Sigmoid colon (tissue), 4 donors: Measurements from ENCODE around the gene TECTB.

Source experiments
- POLR2A ChIP-seq, 2 donors: fragments of 450-650 bp; IDR thresholded peaks; one replicate each; pipeline ENCODE4 v1.6.1; 2016; ENCODE audit warnings: antibody characterized with exemption in 2 of 2, mild to moderate bottlenecking in 2 of 2, moderate library complexity in 2 of 2
- POLR2AphosphoS5 ChIP-seq, 4 donors: sonication (generic); formaldehyde crosslinking; IDR thresholded peaks; one replicate each; pipeline ENCODE4 v1.6.1; 2017; ENCODE audit warnings: antibody characterized with exemption in 4 of 4
- TF ChIP-seq, protein P1 (sequence below), 4 experiments: fragments of 450-650 bp in 3 of 4; fragments of 200-600 bp in 1 of 4; IDR thresholded peaks; one replicate each; pipeline ENCODE4 v1.5.1; 2016 to 2019; ENCODE audit warnings: antibody characterized with exemption in 4 of 4, mild to moderate bottlenecking in 3 of 4, moderate library complexity in 2 of 4

DNA sequence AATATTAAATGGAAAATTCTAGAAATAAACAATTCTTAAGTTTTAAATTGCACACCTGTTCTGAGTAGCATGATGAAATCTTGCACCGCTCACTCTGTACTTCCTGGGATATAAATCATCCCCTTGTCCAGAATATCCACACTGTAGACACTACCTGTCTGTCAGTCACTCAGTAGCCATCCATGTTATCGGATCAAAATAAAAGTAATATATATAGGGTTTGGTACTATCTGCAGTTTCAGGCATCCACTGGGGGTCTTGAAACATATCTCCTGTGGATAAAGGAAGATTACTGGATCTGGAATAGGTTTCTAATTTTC, 6.8 kb downstream of the TECTB start:
- TF ChIP-seq, protein P1, sequence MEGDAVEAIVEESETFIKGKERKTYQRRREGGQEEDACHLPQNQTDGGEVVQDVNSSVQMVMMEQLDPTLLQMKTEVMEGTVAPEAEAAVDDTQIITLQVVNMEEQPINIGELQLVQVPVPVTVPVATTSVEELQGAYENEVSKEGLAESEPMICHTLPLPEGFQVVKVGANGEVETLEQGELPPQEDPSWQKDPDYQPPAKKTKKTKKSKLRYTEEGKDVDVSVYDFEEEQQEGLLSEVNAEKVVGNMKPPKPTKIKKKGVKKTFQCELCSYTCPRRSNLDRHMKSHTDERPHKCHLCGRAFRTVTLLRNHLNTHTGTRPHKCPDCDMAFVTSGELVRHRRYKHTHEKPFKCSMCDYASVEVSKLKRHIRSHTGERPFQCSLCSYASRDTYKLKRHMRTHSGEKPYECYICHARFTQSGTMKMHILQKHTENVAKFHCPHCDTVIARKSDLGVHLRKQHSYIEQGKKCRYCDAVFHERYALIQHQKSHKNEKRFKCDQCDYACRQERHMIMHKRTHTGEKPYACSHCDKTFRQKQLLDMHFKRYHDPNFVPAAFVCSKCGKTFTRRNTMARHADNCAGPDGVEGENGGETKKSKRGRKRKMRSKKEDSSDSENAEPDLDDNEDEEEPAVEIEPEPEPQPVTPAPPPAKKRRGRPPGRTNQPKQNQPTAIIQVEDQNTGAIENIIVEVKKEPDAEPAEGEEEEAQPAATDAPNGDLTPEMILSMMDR (IDR thresholded peaks at IDR 0.05): no peak
- TF ChIP-seq POLR2A (IDR thresholded peaks at IDR 0.05): no peak
- no peak for TF ChIP-seq POLR2AphosphoS5 (IDR thresholded peaks at IDR 0.05)
